HepG2 (cell line): ENCODE measurements around the gene SFT2D1. TPM values are rescaled to one million over a fixed set of nuclear protein-coding genes. Genes with fewer than 3 reads are reported as not detected.

Source experiments
- KAT8 ChIP-seq: IDR thresholded peaks from 2 replicates; pipeline ENCODE4 v1.6.1; 2016; ENCODE audit warnings: missing genetic modification reagents, missing compliant biosample characterization
- SP4 ChIP-seq: sonication (generic); formaldehyde crosslinking; IDR thresholded peaks from 2 replicates; pipeline ENCODE4 v1.8.1; 2023; ENCODE audit warnings: mild to moderate bottlenecking, missing genetic modification reagents
- SP5 ChIP-seq: IDR thresholded peaks from 2 replicates; pipeline ENCODE4 v1.6.1; 2016; ENCODE audit warnings: low read depth, borderline replicate concordance
- THAP11 ChIP-seq: IDR thresholded peaks from 2 replicates; pipeline ENCODE4 v1.6.1; 2016; ENCODE audit warnings: missing biosample characterization, missing genetic modification reagents
- WIZ ChIP-seq: sonication (generic); formaldehyde crosslinking; IDR thresholded peaks from 2 replicates; pipeline ENCODE4 v1.5.1; 2020; ENCODE audit warnings: mild to moderate bottlenecking, missing genetic modification reagents
- ZNF180 ChIP-seq: sonication (generic); formaldehyde crosslinking; IDR thresholded peaks from 2 replicates; pipeline ENCODE4 v1.4.0; 2020; ENCODE audit warnings: low read depth, missing genetic modification reagents, borderline replicate concordance
- ZNF549 ChIP-seq: sonication (generic); formaldehyde crosslinking; IDR thresholded peaks from 2 replicates; pipeline ENCODE4 v1.5.0; 2020; ENCODE audit warnings: missing genetic modification reagents
- ZNF772 ChIP-seq: sonication (generic); formaldehyde crosslinking; IDR thresholded peaks from 2 replicates; pipeline ENCODE4 v1.5.0; 2020; ENCODE audit warnings: mild to moderate bottlenecking, missing genetic modification reagents
- ZSCAN25 ChIP-seq: sonication (generic); formaldehyde crosslinking; IDR thresholded peaks from 2 replicates; pipeline ENCODE4 v1.8.0; 2022; ENCODE audit warnings: mild to moderate bottlenecking, missing genetic modification reagents
- polyA plus RNA-seq, 8 experiments: library from polyadenylated mRNA; depleted of rRNA in 3 of 8; stranded (reverse) in 7 of 8; unstranded in 1 of 8; fragments of >200 nt; fragmentation: Illumina TruSeq in 4 of 8; extraction: Trizol in 4 of 8; gene quantifications; 2 replicates each; pipeline versions ENCODE4 v1.2.1 to v1.2.3, GENCODE V29; 2011 to 2016; ENCODE audit warnings: low read depth in 4 of 8, missing spikeins in 1 of 8, mixed read lengths in 1 of 8; ENCODE audit not compliant: insufficient read depth in 1 of 8
- total RNA-seq, 5 experiments: library from RNA; depleted of rRNA; stranded (reverse); fragments of >200 nt; fragmentation: Illumina TruSeq; extraction: Trizol; gene quantifications; 2 replicates each; pipeline ENCODE4 v1.2.3, GENCODE V29; 2016; ENCODE audit warnings: low read depth in 1 of 5
- TF ChIP-seq, protein P1 (sequence below): sonication (generic); formaldehyde crosslinking; IDR thresholded peaks from 2 replicates; pipeline ENCODE4 v1.4.0; 2020; ENCODE audit warnings: mild to moderate bottlenecking, missing genetic modification reagents
- TF ChIP-seq, protein P2 (sequence below): sonication (generic); formaldehyde crosslinking; IDR thresholded peaks from 2 replicates; pipeline ENCODE4 v1.4.0; 2020; ENCODE audit warnings: mild to moderate bottlenecking, low read depth, missing genetic modification reagents
- TF ChIP-seq, protein P3 (sequence below): sonication (generic); formaldehyde crosslinking; IDR thresholded peaks from 2 replicates; pipeline ENCODE4 v1.8.0; 2022; ENCODE audit warnings: mild to moderate bottlenecking, missing genetic modification reagents, borderline replicate concordance
- TF ChIP-seq, protein P4 (sequence below): sonication (generic); formaldehyde crosslinking; IDR thresholded peaks from 2 replicates; pipeline ENCODE4 v1.4.0; 2020; ENCODE audit warnings: missing genetic modification reagents

The SFT2D1 gene
- total and polyA plus RNA-seq, 2 of the 13 experiments (the other 11 are each of a cell fraction or from before 2014, with no cell fraction given) = 115 to 147 TPM

DNA sequence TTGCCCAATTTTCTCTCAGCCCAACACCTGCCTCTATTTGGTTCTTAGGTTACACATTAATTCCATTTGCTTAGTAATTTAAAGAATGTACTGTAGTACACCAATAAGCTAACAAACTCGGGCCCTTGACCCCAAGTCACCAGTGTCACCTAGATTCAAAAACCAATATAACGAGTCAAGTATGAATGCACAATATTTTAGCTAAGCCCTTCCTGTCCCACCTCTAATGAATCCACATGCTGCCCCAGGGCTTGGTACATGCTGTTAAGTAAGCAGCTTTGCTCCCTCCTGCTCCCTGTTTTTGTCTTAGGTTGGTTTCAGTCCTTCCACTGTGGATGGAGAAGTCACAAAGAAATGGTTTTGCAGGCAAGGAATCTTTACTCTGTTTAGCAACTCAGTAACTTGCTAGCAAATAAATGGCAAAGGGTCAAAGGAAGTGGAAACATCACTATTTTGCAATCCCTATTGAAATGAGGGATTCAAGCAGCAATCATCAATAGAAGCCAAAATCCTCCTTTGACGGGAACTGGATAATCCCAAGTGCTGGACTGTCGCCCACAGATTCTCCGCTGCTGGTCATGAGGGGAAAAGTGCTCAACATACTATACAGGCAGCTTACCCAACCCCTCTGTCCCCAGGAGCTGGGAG is 45.4 kb upstream of the SFT2D1 start (continued):
- TF ChIP-seq, protein P1, sequence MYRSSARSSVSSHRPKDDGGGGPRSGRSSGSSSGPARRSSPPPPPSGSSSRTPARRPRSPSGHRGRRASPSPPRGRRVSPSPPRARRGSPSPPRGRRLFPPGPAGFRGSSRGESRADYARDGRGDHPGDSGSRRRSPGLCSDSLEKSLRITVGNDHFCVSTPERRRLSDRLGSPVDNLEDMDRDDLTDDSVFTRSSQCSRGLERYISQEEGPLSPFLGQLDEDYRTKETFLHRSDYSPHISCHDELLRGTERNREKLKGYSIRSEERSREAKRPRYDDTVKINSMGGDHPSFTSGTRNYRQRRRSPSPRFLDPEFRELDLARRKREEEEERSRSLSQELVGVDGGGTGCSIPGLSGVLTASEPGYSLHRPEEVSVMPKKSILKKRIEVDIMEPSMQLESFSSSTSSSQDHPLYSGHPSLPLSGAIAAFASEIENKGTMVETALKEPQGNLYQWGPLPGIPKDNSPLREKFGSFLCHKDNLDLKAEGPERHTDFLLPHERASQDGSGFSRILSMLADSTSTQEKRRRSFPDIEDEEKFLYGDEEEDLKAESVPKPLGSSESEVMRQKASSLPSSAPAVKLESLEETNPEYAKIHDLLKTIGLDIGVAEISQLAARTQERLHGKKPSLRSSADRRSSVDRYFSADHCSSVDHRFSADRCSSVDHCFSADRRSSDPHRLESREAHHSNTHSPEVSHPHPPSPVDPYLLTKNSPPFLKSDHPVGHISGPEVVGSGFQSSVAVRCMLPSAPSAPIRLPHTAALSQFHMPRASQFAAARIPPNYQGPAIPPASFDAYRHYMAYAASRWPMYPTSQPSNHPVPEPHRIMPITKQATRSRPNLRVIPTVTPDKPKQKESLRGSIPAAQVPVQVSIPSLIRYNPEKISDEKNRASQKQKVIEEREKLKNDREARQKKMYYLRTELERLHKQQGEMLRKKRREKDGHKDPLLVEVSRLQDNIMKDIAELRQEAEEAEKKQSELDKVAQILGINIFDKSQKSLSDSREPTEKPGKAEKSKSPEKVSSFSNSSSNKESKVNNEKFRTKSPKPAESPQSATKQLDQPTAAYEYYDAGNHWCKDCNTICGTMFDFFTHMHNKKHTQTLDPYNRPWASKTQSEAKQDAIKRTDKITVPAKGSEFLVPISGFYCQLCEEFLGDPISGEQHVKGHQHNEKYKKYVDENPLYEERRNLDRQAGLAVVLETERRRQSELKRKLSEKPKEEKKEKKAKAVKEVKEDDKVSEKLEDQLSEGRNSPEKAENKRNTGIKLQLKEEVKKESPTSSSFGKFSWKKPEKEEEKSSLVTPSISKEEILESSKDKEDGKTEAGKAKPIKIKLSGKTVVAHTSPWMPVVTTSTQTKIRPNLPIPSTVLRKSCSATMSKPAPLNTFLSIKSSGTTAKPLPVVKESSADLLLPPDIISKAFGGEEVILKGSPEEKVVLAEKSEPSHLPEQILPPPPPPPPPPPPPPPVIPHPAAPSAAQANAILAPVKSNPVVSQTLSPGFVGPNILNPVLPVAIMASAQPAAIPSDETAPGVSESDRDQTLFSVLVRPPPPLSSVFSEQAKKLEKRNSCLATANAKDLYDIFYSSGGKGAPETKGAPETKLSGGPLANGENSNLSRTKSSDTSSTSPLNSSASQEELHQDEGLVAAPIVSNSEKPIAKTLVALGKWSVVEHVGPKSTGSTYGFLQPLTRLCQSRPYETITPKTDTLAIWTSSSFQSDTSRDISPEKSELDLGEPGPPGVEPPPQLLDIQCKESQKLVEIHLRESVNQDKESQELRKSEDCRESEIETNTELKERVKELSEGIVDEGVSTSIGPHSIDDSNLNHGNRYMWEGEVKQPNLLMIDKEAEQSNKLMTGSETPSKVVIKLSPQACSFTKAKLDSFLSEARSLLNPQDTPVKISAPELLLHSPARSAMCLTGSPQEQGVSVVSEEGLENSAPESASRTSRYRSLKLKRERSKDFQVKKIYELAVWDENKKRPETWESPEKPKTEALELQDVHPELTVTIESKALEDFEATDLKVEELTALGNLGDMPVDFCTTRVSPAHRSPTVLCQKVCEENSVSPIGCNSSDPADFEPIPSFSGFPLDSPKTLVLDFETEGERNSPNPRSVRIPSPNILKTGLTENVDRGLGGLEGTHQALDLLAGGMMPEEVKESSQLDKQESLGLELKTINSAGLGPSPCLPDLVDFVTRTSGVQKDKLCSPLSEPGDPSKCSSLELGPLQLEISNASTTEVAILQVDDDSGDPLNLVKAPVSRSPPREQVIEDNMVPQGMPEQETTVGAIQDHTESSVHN (CRISPR knock-in tag) = no peak
- TF ChIP-seq, protein P2, sequence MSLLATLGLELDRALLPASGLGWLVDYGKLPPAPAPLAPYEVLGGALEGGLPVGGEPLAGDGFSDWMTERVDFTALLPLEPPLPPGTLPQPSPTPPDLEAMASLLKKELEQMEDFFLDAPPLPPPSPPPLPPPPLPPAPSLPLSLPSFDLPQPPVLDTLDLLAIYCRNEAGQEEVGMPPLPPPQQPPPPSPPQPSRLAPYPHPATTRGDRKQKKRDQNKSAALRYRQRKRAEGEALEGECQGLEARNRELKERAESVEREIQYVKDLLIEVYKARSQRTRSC (CRISPR knock-in tag) = no peak
- TF ChIP-seq ZNF180 (CRISPR knock-in tag) (no peak), ZNF549 (CRISPR knock-in tag) (no peak), WIZ (CRISPR knock-in tag) (no peak), ZNF772 (CRISPR knock-in tag) (peak; percentile 67; the same call in 1 of the 2 replicates), ZSCAN25 (peak; percentile 73; the same call in 1 of the 2 replicates), SP4 (CRISPR knock-in tag) (peak; percentile 50; the same call in 1 of the 2 replicates), THAP11 (CRISPR knock-in tag) (peak; percentile 67), SP5 (CRISPR knock-in tag) (peak; percentile 67), KAT8 (CRISPR knock-in tag) (peak; percentile 60)
- TF ChIP-seq, protein P3, sequence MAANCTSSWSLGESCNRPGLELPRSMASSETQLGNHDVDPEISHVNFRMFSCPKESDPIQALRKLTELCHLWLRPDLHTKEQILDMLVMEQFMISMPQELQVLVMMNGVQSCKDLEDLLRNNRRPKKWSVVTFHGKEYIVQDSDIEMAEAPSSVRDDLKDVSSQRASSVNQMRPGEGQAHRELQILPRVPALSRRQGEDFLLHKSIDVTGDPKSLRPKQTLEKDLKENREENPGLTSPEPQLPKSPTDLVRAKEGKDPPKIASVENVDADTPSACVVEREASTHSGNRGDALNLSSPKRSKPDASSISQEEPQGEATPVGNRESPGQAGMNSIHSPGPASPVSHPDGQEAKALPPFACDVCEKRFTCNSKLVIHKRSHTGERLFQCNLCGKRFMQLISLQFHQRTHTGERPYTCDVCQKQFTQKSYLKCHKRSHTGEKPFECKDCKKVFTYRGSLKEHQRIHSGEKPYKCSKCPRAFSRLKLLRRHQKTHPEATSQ = peak; percentile 88; the same call in 1 of the 2 replicates
- TF ChIP-seq, protein P4, sequence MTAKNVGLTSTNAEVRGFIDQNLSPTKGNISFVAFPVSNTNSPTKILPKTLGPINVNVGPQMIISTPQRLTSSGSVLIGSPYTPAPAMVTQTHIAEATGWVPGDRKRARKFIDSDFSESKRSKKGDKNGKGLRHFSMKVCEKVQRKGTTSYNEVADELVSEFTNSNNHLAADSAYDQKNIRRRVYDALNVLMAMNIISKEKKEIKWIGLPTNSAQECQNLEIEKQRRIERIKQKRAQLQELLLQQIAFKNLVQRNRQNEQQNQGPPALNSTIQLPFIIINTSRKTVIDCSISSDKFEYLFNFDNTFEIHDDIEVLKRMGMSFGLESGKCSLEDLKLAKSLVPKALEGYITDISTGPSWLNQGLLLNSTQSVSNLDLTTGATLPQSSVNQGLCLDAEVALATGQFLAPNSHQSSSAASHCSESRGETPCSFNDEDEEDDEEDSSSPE (CRISPR knock-in tag) = no peak; the same call in 1 of the 2 replicates
